ENCODE measurements around the gene RBM44. TPM values are rescaled to one million over a fixed set of nuclear protein-coding genes. Genes with fewer than 3 reads are reported as not detected.

The RBM44 gene
- total and polyA plus RNA-seq, 2 experiments from 2014 or later = 0.11 TPM; not detected in 1

GRCh38 chr2:237876532-237876931, 78.0 kb downstream of the RBM44 start:
- in situ Hi-C loops (cut with MboI) = no loop called here
- Histone ChIP-seq H4K20me1 (ENCODE audit: insufficient read depth) (no peaks in the 10 kb centered on the region), H3K27me3 (replicated peaks; ENCODE audit: insufficient read depth) (no peaks in the 10 kb centered on the region), H3K4me1 (ENCODE audit: insufficient read depth) (peaks cover 21% of the 10 kb centered on the region), H3K9me3 (ENCODE audit: low read depth) (no peaks in the 10 kb centered on the region), H3K9ac (no peak overlapping the region), H3F3A (ENCODE audit: insufficient read depth) (no peaks in the 10 kb centered on the region; the same call in 1 of the 2 replicates), H3K27ac (no peak overlapping the region), H3K4me3 (no peak overlapping the region), H3K4me2 (ENCODE audit: unreplicated experiment) (no peak overlapping the region), H3K36me3 (ENCODE audit: low read depth) (no peaks in the 10 kb centered on the region), H3K79me2 (ENCODE audit: insufficient read depth) (no peaks in the 10 kb centered on the region), H3K9me2 (ENCODE audit: insufficient read depth) (no peaks in the 10 kb centered on the region), H2AFZ (no peak overlapping the region)
- DNase-seq = no peak
- WGBS, 2 experiments (ENCODE audit: low coverage in 1 of 2, low lambda C conversion rate in 2 of 2, missing lambda C conversion rate in 2 of 2) = 85 to 89% methylated on average over 11 to 12 of the region's 12 CpGs
- no peak for TF ChIP-seq EZH2 (IDR thresholded peaks at IDR 0.05; ENCODE audit: insufficient read depth, poor library complexity, severe bottlenecking)
- TF ChIP-seq EZH2phosphoT487 (IDR thresholded peaks at IDR 0.05; ENCODE audit: insufficient read depth, low read depth) = no peak

DNA sequence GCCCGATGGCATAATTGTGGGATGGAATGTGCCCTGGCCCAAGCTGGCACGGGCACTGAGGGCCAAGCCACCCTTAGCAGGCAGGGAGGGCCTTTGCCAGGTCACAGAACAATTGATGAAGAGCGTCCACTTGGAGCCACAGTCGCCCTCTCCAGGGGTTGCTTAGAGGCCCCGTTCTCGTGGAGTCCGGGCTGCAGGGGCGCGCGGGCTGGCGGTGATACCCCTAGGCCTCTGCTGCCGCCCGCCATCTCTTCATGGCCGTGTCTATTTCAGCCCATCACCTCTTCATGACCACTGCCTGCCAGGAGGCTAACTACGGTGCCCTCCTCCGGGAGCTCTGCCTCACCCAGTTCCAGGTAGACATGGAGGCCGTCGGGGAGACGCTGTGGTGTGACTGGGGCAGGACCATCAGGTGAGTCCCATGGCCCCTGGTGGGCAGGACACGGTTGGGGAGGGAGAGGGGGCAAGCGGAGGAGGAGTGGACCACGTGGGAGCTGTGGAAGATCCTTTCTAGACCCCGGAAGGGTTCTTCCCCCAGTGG, 78.4 kb downstream of the RBM44 start:
- Histone ChIP-seq H4K20me1 (ENCODE audit: insufficient read depth) (no peaks in the 10 kb centered on the region), H3K4me3 (no peak overlapping the region), H2AFZ (no peak overlapping the region), H3K9me3 (ENCODE audit: low read depth) (no peaks in the 10 kb centered on the region), H3K9me2 (ENCODE audit: insufficient read depth) (no peaks in the 10 kb centered on the region), H3K27ac (no peak overlapping the region), H3K27me3 (replicated peaks; ENCODE audit: insufficient read depth) (no peaks in the 10 kb centered on the region), H3K4me2 (ENCODE audit: unreplicated experiment) (no peak overlapping the region), H3F3A (ENCODE audit: insufficient read depth) (no peaks in the 10 kb centered on the region; the same call in 1 of the 2 replicates), H3K36me3 (ENCODE audit: low read depth) (no peaks in the 10 kb centered on the region), H3K9ac (no peak overlapping the region), H3K4me1 (ENCODE audit: insufficient read depth) (peaks cover 21% of the 10 kb centered on the region), H3K79me2 (ENCODE audit: insufficient read depth) (no peaks in the 10 kb centered on the region)
- DNase-seq = no peak
- 98 to 99% methylated on average over 23 of the region's 23 CpGs for WGBS, 2 experiments (ENCODE audit: low coverage in 1 of 2, low lambda C conversion rate in 2 of 2, missing lambda C conversion rate in 2 of 2)
- no peak for TF ChIP-seq EZH2 (IDR thresholded peaks at IDR 0.05; ENCODE audit: insufficient read depth, poor library complexity, severe bottlenecking)
- TF ChIP-seq EZH2phosphoT487 (IDR thresholded peaks at IDR 0.05; ENCODE audit: insufficient read depth, low read depth) = no peak
- in situ Hi-C loops (cut with MboI) = no loop called here

DNA sequence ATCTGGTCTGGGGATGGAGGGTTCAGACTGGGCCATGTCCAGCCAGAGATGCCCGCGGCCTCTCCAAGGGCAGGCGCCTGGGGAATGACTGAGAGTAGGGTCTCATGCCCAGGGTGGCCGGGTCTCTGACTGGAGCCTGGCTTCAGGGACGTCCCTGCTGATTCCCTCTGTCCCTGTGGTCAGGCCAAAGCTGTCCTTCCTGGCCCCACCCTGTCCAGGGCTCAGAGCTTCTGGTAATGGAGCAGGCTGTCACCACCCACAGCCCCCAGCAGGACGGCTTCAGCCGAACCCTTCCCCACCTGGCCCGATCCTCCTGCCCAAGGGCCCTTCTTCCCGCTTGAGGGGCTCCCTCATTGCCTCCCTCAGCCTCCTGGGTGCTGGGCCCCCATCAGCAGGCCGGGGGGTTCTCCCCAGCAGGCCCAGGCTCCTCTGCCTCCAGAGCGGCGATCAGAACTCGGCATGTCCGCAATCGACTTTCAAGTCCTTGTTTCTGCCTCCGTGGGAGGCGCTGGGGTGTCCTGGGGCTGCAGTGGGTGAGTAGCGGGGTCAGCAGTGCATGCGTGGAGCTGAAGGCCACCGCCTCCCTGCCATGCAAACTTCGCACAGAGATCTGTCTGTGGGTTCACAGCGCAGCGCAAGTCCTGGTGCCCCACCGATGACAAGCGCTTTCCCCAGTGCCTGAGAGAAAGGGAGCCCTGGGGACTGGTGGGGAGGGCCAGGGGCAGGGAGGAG, 79.2 kb downstream of the RBM44 start:
- H3K4me2 ChIP-seq (ENCODE audit: unreplicated experiment) = no peak overlapping the region
- in situ Hi-C loops (cut with MboI) = no loop called here
- H2AFZ ChIP-seq = no peak overlapping the region
- H4K20me1 ChIP-seq (ENCODE audit: insufficient read depth) = no peaks in the 10 kb centered on the region
- peaks cover 21% of the 10 kb centered on the region for H3K4me1 ChIP-seq (ENCODE audit: insufficient read depth)
- no peak overlapping the region for H3K4me3 ChIP-seq
- H3K9ac ChIP-seq = no peak overlapping the region
- H3F3A ChIP-seq (ENCODE audit: insufficient read depth) = no peaks in the 10 kb centered on the region; the same call in 1 of the 2 replicates
- no peak overlapping the region for H3K27ac ChIP-seq
- WGBS, 2 experiments (ENCODE audit: low coverage in 1 of 2, low lambda C conversion rate in 2 of 2, missing lambda C conversion rate in 2 of 2) = 92 to 94% methylated on average over 25 of the region's 25 CpGs
- no peaks in the 10 kb centered on the region for H3K9me3 ChIP-seq (ENCODE audit: low read depth)
- no peaks in the 10 kb centered on the region for H3K79me2 ChIP-seq (ENCODE audit: insufficient read depth)
- H3K9me2 ChIP-seq (ENCODE audit: insufficient read depth) = no peaks in the 10 kb centered on the region
- no peak for DNase-seq
- H3K27me3 ChIP-seq (replicated peaks; ENCODE audit: insufficient read depth) = no peaks in the 10 kb centered on the region
- H3K36me3 ChIP-seq (ENCODE audit: low read depth) = no peaks in the 10 kb centered on the region
- no peak for TF ChIP-seq EZH2 (IDR thresholded peaks at IDR 0.05; ENCODE audit: insufficient read depth, poor library complexity, severe bottlenecking)
- no peak for TF ChIP-seq EZH2phosphoT487 (IDR thresholded peaks at IDR 0.05; ENCODE audit: insufficient read depth, low read depth)

DNA sequence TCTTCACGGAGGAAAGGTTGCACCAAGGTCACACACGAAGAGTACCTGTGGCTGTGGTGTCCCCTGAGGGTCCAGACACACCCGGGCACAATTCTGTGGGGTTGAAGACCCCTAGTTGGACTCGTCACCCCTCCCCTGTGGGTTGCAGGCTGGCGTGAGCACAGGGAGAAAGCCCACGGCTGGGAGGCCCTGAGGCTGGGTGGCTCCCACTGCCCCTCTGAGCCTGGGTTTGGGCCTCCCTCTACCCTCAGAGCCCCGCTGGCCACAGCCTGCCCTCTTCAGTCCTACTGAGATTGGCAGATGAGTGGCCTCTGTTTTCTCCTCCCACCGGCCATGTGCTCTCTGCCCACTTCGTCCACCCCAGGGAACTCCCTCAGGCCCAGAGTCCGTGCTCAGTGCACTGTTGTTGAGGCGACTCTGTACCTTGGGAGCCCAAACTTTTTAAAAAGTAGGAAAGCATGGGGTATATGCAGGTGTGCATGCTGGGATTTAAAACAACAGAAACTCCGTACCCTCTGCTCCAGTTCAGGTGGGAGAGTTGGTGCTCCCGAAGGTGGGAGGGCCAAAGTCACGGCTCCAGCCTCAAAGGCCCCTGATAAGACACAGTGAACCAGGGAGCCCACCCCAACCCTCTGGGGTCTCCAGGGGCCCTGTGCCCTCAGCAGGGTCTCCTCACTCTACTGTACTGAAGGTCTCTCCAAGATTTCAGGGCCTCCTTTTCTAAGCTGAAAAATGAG, 79.9 kb downstream of the RBM44 start:
- Histone ChIP-seq H3K27ac (no peak overlapping the region), H3K79me2 (ENCODE audit: insufficient read depth) (no peaks in the 10 kb centered on the region), H3K9me2 (ENCODE audit: insufficient read depth) (no peaks in the 10 kb centered on the region), H3F3A (ENCODE audit: insufficient read depth) (no peaks in the 10 kb centered on the region; the same call in 1 of the 2 replicates), H3K9me3 (ENCODE audit: low read depth) (no peaks in the 10 kb centered on the region), H3K36me3 (ENCODE audit: low read depth) (no peaks in the 10 kb centered on the region), H4K20me1 (ENCODE audit: insufficient read depth) (no peaks in the 10 kb centered on the region), H3K27me3 (replicated peaks; ENCODE audit: insufficient read depth) (no peaks in the 10 kb centered on the region), H2AFZ (no peak overlapping the region), H3K9ac (no peak overlapping the region), H3K4me1 (ENCODE audit: insufficient read depth) (peaks cover 21% of the 10 kb centered on the region), H3K4me2 (ENCODE audit: unreplicated experiment) (peak overlapping the region; percentile 3), H3K4me3 (no peak overlapping the region)
- DNase-seq = no peak
- WGBS, 2 experiments (ENCODE audit: low coverage in 1 of 2, low lambda C conversion rate in 2 of 2, missing lambda C conversion rate in 2 of 2) = 92 to 96% methylated on average over 14 of the region's 14 CpGs
- TF ChIP-seq EZH2phosphoT487 (IDR thresholded peaks at IDR 0.05; ENCODE audit: insufficient read depth, low read depth) (no peak), EZH2 (IDR thresholded peaks at IDR 0.05; ENCODE audit: insufficient read depth, poor library complexity, severe bottlenecking) (no peak)
- in situ Hi-C loops (cut with MboI) = no loop called here
